Activated T-helper 1 cell treated with anti-CD3 and anti-CD28 coated beads, Interleukin-2, amount 50 U/mL, for 16 hours (primary cell): Measurements from ENCODE around the gene RBM19.
"Not testable (repeated sequence)": the region's sequence is repeated elsewhere in the genome, so short reads cannot be mapped to it uniquely, and the experiment has no call there.

Experiments used
- DNase-seq, 2 donors: peaks; one replicate each; pipeline ENCODE4 v3.0.0-alpha.2; 2020; ENCODE audit warnings: low read depth in 1 of 2, low spot score in 1 of 2

The RBM19 gene, protein sequence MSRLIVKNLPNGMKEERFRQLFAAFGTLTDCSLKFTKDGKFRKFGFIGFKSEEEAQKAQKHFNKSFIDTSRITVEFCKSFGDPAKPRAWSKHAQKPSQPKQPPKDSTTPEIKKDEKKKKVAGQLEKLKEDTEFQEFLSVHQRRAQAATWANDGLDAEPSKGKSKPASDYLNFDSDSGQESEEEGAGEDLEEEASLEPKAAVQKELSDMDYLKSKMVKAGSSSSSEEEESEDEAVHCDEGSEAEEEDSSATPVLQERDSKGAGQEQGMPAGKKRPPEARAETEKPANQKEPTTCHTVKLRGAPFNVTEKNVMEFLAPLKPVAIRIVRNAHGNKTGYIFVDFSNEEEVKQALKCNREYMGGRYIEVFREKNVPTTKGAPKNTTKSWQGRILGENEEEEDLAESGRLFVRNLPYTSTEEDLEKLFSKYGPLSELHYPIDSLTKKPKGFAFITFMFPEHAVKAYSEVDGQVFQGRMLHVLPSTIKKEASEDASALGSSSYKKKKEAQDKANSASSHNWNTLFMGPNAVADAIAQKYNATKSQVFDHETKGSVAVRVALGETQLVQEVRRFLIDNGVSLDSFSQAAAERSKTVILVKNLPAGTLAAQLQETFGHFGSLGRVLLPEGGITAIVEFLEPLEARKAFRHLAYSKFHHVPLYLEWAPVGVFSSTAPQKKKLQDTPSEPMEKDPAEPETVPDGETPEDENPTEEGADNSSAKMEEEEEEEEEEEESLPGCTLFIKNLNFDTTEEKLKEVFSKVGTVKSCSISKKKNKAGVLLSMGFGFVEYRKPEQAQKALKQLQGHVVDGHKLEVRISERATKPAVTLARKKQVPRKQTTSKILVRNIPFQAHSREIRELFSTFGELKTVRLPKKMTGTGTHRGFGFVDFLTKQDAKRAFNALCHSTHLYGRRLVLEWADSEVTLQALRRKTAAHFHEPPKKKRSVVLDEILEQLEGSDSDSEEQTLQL

DNA sequence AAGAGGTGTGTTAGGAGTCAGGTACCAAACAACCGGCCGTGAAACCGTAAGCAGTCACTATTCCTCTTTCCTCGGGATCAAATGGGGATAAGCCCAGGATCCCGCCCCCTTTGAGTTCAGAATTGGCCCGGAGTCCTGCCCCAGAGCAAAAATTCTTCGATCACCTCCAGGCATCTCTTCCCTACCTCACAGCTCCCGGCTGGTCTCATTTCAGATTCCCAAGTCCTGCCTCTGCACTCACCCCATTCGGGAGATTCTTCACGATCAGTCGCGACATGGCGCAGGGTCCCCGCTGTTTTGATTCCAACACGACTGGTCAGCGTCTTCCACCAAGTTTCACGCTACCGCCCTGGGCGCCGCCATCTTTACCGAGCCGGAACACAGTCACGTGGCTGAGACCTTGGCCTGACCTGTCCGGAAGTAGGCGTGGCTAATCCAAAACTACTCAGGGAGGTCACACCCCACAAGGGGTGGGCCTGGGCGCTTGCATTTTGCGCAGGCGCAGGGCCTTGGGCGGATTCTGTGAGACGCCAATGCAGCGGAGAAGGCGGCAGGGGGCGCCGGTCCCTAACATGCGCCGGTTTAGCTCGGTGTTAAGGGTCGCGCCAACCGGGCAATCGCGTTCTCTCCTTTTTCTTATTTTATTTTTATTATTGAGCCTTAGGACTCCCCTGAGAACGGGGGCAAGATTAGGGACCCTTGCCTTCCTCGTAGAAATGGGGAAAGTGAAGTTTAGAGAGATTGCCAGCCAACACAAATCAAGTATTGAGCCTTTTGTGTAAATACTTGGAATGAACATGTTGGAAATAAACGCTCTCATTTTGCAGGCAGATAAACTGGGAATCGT, at the start of gene RBM19:
Gene RBM19, minus strand, starts transcription at position 375 of the 847 bp plus-strand sequence. Its CDS starts 98 bp downstream, at position 277.
- DNase-seq = peak; percentile 88 to 96

DNA sequence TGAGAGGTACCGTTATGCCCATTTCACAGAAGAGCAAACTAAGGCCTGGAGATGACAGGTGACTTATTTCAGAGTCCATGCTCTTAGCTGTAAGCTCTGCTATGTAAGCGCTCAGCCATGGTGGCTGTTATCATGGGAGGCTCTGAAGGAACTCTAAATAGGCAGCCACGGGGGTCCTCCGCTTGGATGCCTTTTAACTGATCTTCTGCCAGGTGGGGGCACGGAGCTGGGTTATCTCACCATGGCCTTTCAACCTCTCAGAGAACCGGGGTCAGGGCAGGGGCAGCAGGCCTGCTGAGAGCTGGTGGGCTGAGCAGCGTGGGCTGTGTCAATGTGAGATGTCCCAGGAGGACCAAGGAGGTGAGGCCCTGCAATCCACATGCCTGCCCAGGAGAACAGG, 49.7 kb upstream of the RBM19 start:
- no peak for DNase-seq

GRCh38 chr12:114013575-114014345, 47.6 kb upstream of the RBM19 start:
- DNase-seq = no peak

DNA sequence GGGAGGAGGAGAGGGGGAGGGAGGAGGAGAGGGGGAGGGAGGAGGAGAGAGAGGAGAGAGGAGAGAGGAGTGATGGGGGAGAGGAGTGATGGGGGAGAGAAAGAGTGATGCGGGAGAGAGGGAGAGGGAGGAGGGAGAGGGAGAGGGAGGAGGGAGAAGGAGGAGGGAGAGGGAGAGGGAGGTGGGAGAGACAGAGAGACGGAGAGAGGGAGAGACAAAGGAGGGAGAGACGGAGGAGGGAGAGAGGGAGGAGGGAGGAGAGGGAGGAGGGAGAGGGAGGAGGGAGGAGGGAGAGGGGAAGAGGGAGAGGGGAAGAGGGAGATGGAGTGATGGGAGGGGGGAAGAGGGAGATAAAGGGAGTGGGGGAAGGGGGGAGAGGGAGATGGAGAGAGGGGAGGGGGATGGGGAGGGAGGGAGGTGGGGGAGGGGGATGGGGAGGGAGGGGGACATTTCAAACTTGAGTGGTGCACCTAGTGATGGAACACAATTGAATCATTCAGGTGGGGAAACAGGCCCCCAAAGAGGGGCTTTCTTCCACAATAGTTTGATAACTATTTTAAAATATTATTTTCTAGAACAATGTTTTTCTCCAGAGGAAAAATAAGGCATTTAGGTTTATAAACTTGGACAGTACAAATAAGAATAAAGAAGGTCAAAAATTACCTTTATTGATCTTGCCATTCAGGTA, 46.8 kb upstream of the RBM19 start:
- no peak for DNase-seq

DNA sequence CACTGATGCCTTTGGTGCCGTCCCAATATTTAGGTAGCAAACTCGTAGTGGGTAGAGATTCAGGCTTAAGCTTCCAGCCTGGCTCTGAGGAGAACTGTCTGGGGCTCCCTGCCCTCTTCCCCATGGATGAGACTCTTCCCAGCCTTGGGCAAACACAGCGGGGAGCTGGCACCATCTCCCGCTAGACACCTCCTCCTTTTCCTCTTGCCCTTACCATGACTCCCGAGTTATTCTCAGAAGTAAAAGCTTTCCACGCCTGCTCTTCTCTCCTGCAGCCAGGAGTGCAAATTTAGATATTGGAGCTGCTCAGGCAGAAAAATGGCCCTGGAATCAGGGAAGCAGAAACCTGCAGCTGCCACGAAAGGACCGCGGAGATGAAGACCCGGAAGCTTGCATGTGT, 45.6 kb upstream of the RBM19 start:
- DNase-seq = no peak

DNA sequence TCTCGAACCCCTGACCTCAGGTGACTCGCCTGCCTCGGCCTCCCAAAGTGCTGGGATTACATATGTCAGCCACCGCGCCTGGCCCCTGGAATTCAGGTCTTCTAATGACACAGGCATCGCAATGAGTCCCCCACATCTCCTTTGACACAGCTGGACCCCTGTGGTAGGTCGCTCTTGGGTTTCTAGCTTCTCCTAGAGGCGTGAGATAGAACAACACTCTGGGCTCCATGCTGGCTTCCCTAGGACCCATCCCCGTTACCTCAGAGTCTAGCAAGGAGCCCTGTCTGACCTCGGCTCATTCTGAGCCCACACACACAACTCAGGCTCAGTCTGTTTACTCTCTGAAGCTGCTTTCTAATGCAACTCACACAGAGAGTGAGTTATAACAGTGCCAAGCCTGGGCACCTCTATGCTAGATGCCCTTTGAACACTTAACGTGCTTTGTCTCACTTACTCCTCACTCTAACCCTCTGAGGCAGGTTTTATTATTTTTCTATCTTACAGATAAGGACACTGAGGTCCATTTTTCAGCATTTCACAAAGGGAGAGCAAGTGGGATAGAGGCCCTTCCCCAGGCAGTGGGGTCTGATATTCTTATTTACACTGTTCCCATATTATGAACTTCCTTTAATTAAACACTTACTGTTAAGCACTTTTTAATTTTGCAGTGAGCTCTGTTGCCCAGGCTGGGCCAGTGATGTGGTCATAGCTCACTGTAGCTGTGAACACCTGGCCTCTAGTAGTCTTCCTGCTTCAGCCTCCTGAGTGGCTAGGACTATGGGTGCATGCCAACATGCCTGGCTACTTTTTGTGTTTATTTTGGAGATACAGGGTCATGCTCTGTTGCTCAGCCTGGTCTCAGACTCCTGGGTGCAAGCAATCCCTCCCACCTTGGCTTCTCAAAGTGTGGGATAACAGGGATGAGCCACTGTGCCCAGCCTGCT, 40.6 kb upstream of the RBM19 start:
- DNase-seq = no peak

GRCh38 chr12:114004402-114004801, 38.3 kb upstream of the RBM19 start:
- no peak for DNase-seq

GRCh38 chr12:114003286-114003685, 37.2 kb upstream of the RBM19 start:
- no peak for DNase-seq

- DNase-seq = no peak
Observed at GRCh38 chr12:114001511-114002340, 35.6 kb upstream of the RBM19 start.

DNA sequence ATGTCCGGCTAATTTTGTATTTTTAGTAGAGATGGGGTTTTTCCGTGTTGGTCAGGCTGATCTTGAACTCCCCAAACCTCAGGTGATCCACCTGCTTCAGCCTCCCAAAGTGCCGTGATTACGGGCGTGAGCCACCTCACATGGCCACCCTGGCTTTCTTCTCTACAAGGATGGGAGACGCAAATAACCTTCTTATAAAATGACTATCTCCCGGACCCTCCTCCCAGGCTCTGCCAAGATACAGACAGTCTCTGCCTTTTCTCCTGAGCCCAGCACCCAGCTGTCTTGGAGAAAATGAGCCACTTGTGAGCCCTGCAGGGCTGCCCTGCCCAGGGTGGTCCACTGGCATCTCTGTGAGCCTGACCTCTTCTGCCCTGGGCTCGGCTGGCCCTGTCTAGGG, 34.7 kb upstream of the RBM19 start:
- DNase-seq = no peak

- DNase-seq = not testable (repeated sequence)
Observed at GRCh38 chr12:114000261-114000660, 34.1 kb upstream of the RBM19 start.

GRCh38 chr12:113997365-113997764, 31.2 kb upstream of the RBM19 start:
- DNase-seq = no peak

- DNase-seq = no peak
Observed at GRCh38 chr12:113996026-113996425, 29.9 kb upstream of the RBM19 start.

- no peak for DNase-seq
Observed at GRCh38 chr12:113994051-113994450, 27.9 kb upstream of the RBM19 start.

DNA sequence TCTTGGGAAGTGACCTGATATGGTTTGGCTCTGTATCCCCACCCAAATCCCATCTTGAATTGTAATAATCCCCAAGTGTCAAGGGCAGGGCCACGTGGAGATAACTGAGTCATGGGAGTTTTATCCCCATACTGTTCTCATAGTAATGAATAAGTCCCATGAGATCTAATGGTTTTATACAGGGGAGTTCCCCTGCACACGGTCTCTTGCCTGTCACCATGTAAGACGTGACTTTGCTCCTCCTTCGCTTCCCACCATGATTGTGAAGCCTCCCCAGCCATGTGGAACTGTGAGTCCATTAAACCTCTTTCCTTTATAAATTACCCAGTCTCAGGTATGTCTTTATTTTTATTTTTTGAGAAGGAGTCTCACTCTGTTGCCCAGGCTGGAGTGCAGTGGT, 26.6 kb upstream of the RBM19 start:
- DNase-seq = not testable (repeated sequence)

- DNase-seq = no peak
Observed at GRCh38 chr12:113991224-113992044, 25.3 kb upstream of the RBM19 start.
